IPS-20b (cell line): ENCODE results near the gene CLEC3B.
"Not testable (repeated sequence)": the region's sequence is repeated elsewhere in the genome, so short reads cannot be mapped to it uniquely, and the experiment has no call there.

Experiments
- H3K27ac ChIP-seq: one replicate; pipeline ENCODE4 v1.5.1; 2013; ENCODE audit warnings: low read length
- H3K27me3 ChIP-seq: 2 replicates; pipeline ENCODE4 v1.6.1; 2013; ENCODE audit warnings: mild to moderate bottlenecking, low read length, inconsistent platforms; ENCODE audit not compliant: insufficient read depth
- H3K36me3 ChIP-seq: 2 replicates; pipeline ENCODE4 v1.6.1; 2013; ENCODE audit warnings: low read depth, mild to moderate bottlenecking, inconsistent platforms, low read length, moderate library complexity; ENCODE audit not compliant: insufficient read depth
- H3K4me1 ChIP-seq: 2 replicates; pipeline ENCODE4 v1.6.1; 2013; ENCODE audit warnings: mild to moderate bottlenecking, control low read depth, inconsistent platforms, low read length, moderate library complexity; ENCODE audit not compliant: insufficient read depth
- H3K4me3 ChIP-seq: 2 replicates; pipeline ENCODE4 v1.5.1; 2013; ENCODE audit warnings: mild to moderate bottlenecking, low read length, inconsistent platforms
- H3K9ac ChIP-seq: 2 replicates; pipeline ENCODE4 v1.6.1; 2013; ENCODE audit warnings: low read depth, mild to moderate bottlenecking, inconsistent platforms, low read length, moderate library complexity
- H3K9me3 ChIP-seq: 2 replicates; pipeline ENCODE4 v1.6.1; 2013; ENCODE audit warnings: mild to moderate bottlenecking, low read depth, low read length, inconsistent platforms; ENCODE audit not compliant: insufficient read depth

The CLEC3B gene

GRCh38 chr3:45026038-45026437, at the start of gene CLEC3B:
Gene CLEC3B, plus strand, starts transcription at chr3:45026303. Its CDS starts 60 bp downstream, at chr3:45026363.
- Histone ChIP-seq H3K4me3 (no peak within 1 kb of the TSS), H3K36me3 (no peaks in the 10 kb centered on the region), H3K27me3 (peaks cover 8% of the 10 kb centered on the region; the same call in 1 of the 2 replicates), H3K27ac (no peak within 1 kb of the TSS), H3K4me1 (no peaks in the 10 kb centered on the region; the same call in 1 of the 2 replicates), H3K9me3 (no peaks in the 10 kb centered on the region), H3K9ac (no peak within 1 kb of the TSS)

DNA sequence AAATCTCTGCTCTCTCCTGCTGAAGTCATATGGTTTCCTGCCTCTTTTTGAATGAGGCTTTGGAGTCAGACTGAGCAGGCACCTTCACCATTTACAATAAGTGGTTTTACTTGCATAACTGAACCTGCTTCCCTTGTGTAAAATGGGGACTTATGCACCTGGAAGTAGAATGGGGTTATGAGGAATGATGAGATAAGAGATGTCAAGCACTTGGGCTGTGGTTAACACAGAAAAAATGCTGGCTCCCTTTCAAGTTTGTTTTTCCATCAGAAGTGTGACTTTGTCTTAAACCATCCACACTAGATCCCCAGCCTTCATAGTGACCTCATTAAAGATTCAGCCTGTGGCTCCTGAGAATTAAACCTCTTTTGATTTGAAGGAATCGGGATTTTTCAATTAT, 44.9 kb upstream of the CLEC3B start:
- no peaks in the 10 kb centered on the region for H3K9me3 ChIP-seq
- H3K4me1 ChIP-seq = peaks cover 9% of the 10 kb centered on the region; the same call in 1 of the 2 replicates
- no peak overlapping the region for H3K4me3 ChIP-seq
- no peak overlapping the region for H3K9ac ChIP-seq
- H3K36me3 ChIP-seq = 0 out of 2 replicates have a peak, but pooled peaks cover 5% of the 10 kb centered on the region
- no peaks in the 10 kb centered on the region for H3K27me3 ChIP-seq
- H3K27ac ChIP-seq = no peak overlapping the region

- H3K9ac ChIP-seq = no peak overlapping the region
- H3K4me3 ChIP-seq = no peak overlapping the region
- 0 out of 2 replicates have a peak, but pooled peaks cover 5% of the 10 kb centered on the region for H3K36me3 ChIP-seq
- H3K27me3 ChIP-seq = no peaks in the 10 kb centered on the region
- no peak overlapping the region for H3K27ac ChIP-seq
- H3K4me1 ChIP-seq = peaks cover 9% of the 10 kb centered on the region; the same call in 1 of the 2 replicates
- no peaks in the 10 kb centered on the region for H3K9me3 ChIP-seq
These were observed 44.4 kb upstream of the CLEC3B start for GRCh38 chr3:44981751-44982150.

DNA sequence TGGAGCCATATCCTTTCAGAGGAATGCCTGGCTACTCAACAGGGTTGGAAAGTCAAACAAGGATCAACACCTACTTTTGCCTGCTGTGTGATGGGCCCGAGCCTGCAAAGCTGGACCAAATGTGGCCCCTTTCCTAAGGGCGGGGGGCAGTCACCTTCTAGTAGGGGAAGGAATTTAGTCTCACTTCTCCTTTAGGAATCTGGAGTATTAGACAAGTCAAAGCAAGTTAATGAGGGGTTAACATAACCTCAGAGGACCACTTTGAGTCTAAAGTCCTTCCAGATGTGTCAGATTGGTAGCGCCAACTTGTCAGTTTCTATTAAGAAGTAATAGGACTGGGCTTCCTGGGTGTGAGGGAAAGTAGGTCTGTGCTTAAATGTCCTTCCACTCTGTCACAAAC, 43.3 kb upstream of the CLEC3B start:
- peaks cover under 1% of the 10 kb centered on the region; the same call in 1 of the 2 replicates for H3K4me1 ChIP-seq
- no peak overlapping the region for H3K4me3 ChIP-seq
- no peaks in the 10 kb centered on the region for H3K27me3 ChIP-seq
- no peak overlapping the region for H3K9ac ChIP-seq
- no peak overlapping the region for H3K27ac ChIP-seq
- H3K36me3 ChIP-seq = 0 out of 2 replicates have a peak, but pooled peaks cover 5% of the 10 kb centered on the region
- no peaks in the 10 kb centered on the region for H3K9me3 ChIP-seq

- Histone ChIP-seq H3K36me3 (peaks cover 5% of the 10 kb centered on the region; the same call in 1 of the 2 replicates), H3K27me3 (no peaks in the 10 kb centered on the region), H3K4me1 (peaks cover 3% of the 10 kb centered on the region; the same call in 1 of the 2 replicates), H3K9me3 (no peaks in the 10 kb centered on the region), H3K27ac (no peak overlapping the region), H3K4me3 (no peak overlapping the region), H3K9ac (no peak overlapping the region)
These were observed 42.6 kb upstream of the CLEC3B start for GRCh38 chr3:44983484-44983941.

GRCh38 chr3:44984335-44984734, 41.8 kb upstream of the CLEC3B start:
- Histone ChIP-seq H3K27ac (no peak overlapping the region), H3K4me3 (no peak overlapping the region), H3K36me3 (peaks cover 11% of the 10 kb centered on the region)

GRCh38 chr3:44986330-44986729, 39.8 kb upstream of the CLEC3B start:
- H3K4me1 ChIP-seq = peaks cover 11% of the 10 kb centered on the region
- H3K9ac ChIP-seq, H3K9me3 ChIP-seq: not testable (repeated sequence)

More at GRCh38 chr3:44984335-44984734, 41.8 kb upstream of the CLEC3B start:
- no peaks in the 10 kb centered on the region for H3K9me3 ChIP-seq
- peaks cover 11% of the 10 kb centered on the region for H3K4me1 ChIP-seq
- H3K9ac ChIP-seq = no peak overlapping the region
- no peaks in the 10 kb centered on the region for H3K27me3 ChIP-seq

DNA sequence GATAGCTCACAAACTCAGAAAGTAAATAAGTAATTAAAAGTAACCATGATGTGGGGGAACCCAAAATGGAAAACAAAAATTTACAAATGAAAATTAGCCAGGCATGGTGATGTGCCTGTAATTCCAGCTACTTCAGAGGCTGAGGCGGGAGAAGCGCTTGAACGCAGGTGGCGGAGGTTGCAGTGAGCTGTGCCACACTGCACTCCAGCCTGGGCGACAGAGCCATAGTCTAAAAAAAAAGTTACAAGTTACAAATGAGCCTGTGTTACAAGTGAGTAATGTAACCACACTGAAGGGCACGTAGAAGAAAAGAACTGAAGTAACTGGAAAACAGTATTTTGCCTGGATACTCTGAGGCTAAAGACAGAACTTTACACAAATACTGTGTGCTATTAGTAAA, 38.8 kb upstream of the CLEC3B start:
- Histone ChIP-seq H3K27ac (no peak overlapping the region), H3K4me3 (no peak overlapping the region), H3K9me3 (no peaks in the 10 kb centered on the region), H3K9ac (no peak overlapping the region), H3K36me3 (peaks cover 41% of the 10 kb centered on the region), H3K27me3 (no peaks in the 10 kb centered on the region), H3K4me1 (peaks cover 11% of the 10 kb centered on the region)

More at GRCh38 chr3:44986330-44986729, 39.8 kb upstream of the CLEC3B start:
- H3K4me3 ChIP-seq, H3K27me3 ChIP-seq, H3K27ac ChIP-seq: not testable (repeated sequence)
- peaks cover 31% of the 10 kb centered on the region for H3K36me3 ChIP-seq

DNA sequence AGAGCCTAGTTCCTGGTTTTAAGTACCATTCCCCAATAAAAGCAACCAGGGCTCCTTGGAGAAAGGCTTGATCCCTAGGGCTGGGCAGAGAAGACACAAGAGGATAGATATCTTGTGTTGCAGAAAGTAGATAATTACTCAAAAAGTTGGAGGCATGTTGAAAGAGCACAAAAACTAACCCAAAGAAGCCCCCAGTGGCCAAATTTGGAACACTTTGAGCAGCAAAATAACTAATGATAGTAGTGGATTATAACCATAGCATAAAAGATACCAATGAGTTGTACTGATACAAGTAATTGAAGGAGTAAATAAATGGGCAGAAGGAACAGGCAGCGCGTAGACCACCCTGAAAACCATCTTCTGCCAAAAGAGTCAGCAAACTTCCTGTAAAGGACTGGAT, 38.0 kb upstream of the CLEC3B start:
- Histone ChIP-seq H3K36me3 (peaks cover 46% of the 10 kb centered on the region), H3K9me3 (no peaks in the 10 kb centered on the region), H3K4me3 (no peak overlapping the region), H3K27ac (no peak overlapping the region), H3K4me1 (peaks cover 15% of the 10 kb centered on the region), H3K9ac (no peak overlapping the region), H3K27me3 (no peaks in the 10 kb centered on the region)

DNA sequence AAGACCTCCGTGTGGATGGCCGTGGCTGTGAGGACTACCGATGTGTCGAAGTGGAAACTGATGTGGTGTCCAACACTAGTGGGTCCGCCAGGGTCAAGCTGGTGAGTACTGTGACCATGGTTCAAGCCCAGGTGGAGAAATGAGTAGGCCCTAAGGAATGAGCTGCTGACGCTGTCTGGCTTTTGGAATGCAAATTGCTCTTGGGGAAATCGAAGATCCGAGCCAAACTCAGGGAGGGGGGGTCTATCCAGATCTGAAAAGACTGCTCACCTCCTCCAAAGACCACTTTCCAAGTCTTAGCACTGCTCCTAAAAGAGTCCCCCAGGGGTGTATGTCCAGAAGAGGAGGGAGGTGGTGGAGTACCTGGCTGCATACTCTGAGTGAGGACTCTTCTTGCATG, 37.0 kb upstream of the CLEC3B start:
- no peaks in the 10 kb centered on the region for H3K27me3 ChIP-seq
- H3K36me3 ChIP-seq = peaks cover 56% of the 10 kb centered on the region
- no peak overlapping the region for H3K27ac ChIP-seq
- H3K9me3 ChIP-seq = no peaks in the 10 kb centered on the region
- no peak overlapping the region for H3K9ac ChIP-seq
- H3K4me1 ChIP-seq = peaks cover 25% of the 10 kb centered on the region
- H3K4me3 ChIP-seq = no peak overlapping the region

GRCh38 chr3:44989636-44990373, 36.3 kb upstream of the CLEC3B start:
- no peak overlapping the region for H3K27ac ChIP-seq
- H3K4me1 ChIP-seq = peaks cover 31% of the 10 kb centered on the region
- peaks cover 59% of the 10 kb centered on the region for H3K36me3 ChIP-seq
- H3K4me3 ChIP-seq = no peak overlapping the region
- no peaks in the 10 kb centered on the region for H3K9me3 ChIP-seq
- H3K27me3 ChIP-seq = no peaks in the 10 kb centered on the region
- H3K9ac ChIP-seq = no peak overlapping the region

DNA sequence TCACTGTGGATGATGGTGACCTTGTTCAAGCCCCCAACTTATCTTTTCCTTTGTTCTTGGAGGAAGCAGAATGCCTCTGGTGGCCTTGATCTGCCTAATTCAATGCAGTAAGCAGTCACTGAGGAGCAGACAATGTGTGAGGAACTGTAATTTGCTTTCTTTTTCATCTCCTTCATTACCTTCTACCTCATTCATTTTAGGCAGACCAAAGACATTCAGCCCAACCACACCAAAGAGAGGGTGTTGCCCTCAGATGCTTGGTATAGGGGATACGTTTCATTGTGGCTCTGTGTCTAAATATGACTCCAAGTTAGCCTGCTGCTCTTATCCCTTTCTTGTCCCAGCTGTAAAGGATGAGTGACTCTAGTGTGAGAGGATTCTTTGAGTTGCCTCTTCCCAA, 34.8 kb upstream of the CLEC3B start:
- Histone ChIP-seq H3K9me3 (no peaks in the 10 kb centered on the region), H3K27me3 (no peaks in the 10 kb centered on the region), H3K4me3 (no peak overlapping the region), H3K4me1 (peaks cover 31% of the 10 kb centered on the region), H3K36me3 (peaks cover 68% of the 10 kb centered on the region), H3K9ac (no peak overlapping the region), H3K27ac (no peak overlapping the region)
